SH-SY5Y (cell line): ENCODE data around the gene NEUROG1.

Experiments used
- GATA2 ChIP-seq: IDR thresholded peaks from 2 replicates; pipeline ENCODE4 v1.6.1; 2011; ENCODE audit warnings: mild to moderate bottlenecking, low read depth, low read length
- GATA3 ChIP-seq: IDR thresholded peaks from 2 replicates; pipeline ENCODE4 v1.6.1; 2011; ENCODE audit warnings: low read depth, mild to moderate bottlenecking, low read length, moderate library complexity

The NEUROG1 gene

DNA sequence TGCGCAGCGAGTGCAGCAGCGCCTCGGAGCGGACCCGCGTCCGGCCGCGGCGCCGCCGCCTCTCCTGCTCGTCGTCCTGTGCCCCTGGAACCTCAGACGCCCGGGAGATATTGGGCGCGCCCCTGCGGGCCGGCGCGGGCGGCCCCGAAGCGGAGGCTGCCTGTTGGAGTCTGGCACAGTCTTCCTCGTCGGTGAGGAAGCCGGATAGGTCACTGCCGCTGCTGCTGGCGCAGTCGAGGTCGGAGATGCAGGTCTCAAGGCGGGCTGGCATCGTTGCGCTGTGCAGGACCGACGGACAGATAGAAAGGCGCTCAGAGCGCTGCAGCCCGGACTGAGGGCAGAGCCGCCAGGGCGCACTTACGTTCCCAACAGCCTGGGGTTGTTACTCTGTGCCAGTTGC, 344 bp downstream of the NEUROG1 start:
- TF ChIP-seq GATA2 (no peak), GATA3 (no peak)

DNA sequence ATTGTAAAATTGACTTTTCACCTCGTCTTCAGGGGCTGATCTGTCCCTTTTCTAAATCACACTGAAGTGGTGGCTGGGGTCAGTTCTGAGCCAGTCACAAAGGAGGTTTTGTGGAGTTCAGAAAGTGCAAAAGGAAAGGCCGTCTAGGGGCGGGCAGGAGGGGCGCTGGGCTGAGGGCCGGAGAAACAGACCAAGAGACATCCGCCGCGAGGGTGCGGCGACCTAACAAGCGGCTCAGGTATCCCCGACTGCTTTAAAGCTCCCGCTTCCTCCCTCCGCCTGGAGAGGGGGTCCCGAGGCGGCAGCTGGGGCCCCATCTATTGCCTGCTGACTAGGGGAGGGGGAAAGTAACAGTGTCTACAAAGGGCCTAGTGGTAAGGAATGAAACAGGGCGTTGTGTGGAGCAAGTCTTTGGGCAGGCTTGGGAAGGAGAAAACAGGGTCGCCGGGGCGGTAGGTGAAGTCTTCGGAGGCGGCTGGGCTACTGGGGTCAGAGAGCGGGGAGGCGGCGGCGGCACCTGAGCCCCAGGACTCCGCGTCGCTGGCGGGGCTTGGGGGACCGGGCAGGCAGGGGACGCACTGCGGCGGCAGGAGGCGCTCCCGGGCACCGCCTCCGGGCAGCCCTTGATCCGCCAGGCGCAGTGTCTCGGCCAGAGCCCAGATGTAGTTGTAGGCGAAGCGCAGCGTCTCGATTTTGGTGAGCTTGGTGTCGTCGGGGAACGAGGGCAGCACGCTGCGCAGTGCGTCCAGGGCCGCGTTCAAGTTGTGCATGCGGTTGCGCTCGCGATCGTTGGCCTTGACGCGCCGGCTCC, 950 bp downstream of the NEUROG1 start:
- no peak for TF ChIP-seq GATA3
- TF ChIP-seq GATA2, result no peak

DNA sequence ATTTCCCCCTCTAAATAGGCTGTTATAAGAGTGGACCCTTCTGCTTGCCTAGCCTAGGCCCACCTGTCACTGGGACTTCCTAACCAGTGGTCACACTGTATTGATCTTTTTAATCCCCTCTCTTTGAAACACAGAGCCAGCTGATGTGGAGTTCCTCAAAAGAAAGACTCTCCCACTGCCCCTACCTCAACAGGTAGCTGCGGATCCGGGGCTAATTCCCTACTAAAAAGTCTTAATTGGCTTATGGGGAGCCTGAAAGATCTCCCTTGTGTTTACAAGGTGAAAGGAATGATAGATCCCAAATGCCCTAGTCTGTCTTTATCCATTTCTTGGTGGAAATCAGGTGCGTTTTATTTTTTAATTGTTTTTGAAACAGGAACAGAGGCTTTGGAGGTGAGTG, 2.0 kb downstream of the NEUROG1 start:
- TF ChIP-seq GATA3 (no peak), GATA2 (no peak)

DNA sequence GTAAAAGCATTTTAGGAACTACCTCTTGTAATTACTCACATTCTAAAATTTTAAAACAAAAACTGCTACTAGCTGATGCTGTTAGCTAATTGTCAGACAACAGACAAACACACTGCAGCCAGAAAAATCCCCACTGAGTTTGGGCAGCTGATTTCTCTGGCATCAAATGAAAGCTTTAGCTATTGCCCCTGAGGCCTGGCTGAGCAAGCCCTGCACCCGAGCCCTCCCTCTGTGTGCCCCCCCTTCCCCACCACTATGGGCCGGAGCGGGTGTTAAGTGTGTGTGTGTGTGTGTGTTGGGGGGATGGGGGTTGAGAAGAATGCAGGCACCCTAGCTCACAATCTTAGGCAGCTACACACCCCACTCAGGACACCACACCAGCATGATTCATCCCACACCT, 2.4 kb downstream of the NEUROG1 start:
- TF ChIP-seq GATA3 (no peak), GATA2 (no peak)

DNA sequence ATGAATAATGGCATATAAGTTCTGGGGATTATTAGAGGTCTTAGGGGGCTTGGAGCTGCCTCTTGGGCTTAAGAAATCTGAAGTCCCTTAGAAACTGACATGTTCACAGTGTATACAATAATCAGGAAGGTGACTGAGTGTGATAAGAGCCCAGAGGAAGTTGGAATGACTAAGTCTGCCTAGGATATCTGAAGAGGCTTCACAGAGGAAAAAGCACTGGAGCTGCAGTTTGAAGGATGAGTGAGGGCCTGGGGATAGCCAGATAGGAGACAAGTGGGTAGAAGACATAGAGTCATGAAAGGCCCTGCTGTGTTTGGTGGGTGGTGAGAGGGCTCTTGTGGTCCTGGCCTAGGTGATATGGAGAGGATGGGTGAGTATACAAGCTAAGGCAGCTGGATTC, 8.8 kb downstream of the NEUROG1 start:
- TF ChIP-seq GATA3 (no peak), GATA2 (no peak)

DNA sequence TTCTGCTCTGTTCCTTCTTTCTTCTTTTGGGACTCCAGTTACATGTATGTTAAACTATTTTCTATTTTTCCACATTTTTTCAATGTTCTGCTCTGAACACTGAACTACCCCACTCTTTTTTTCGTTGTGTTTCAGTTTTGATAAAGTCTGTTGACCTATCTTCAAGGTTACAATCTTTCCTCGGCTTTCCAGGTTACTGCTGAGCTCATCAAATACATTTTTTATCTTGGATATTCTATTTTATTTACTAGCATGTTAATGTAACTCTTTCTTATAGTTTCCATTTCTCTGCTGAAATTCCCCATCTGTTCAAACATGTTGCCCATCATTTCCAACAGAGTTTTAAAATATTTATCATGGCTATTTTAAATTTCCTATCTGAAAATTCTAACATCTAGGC, 13.8 kb downstream of the NEUROG1 start:
- TF ChIP-seq GATA3 (no peak), GATA2 (no peak)

DNA sequence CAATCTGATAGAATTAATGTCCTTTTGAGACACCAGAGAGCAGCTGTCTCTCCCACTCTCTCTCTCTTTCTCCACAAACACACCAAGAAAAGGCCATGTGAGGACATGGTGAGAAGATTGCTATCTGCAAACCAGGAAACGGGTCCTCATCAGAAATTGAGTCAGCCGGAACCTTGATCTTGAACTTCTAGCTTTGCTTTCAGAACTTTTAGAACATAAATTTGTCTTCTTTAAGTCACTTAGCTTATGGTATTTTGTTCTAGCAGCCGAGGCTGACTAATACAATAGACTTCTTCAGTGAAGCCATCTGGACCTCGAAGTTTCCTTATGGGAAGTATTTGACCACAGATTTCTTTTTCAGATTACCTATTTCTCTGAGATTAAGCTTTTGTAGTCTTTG, 18.1 kb downstream of the NEUROG1 start:
- TF ChIP-seq GATA3 (no peak), GATA2 (no peak)

DNA sequence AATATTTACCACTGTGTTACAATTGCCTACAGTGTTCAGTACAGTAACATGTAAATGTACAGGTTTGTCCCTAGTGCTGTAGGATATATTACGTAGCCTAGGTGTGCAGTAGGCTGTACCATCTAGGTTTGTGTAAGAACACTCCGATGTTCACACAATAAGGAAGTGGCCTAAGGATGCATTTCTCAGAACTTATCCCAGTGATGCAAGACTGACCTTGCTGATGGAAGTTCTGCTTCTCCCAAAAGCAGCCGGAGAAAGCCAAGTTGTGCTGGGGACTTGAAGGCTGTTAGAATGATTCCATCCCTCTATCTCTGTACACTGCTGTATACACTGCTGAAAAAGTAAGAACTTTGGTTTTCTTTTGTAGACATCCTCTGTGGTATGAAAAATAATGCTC, 21.6 kb downstream of the NEUROG1 start:
- no peak for TF ChIP-seq GATA3
- TF ChIP-seq GATA2, result no peak

DNA sequence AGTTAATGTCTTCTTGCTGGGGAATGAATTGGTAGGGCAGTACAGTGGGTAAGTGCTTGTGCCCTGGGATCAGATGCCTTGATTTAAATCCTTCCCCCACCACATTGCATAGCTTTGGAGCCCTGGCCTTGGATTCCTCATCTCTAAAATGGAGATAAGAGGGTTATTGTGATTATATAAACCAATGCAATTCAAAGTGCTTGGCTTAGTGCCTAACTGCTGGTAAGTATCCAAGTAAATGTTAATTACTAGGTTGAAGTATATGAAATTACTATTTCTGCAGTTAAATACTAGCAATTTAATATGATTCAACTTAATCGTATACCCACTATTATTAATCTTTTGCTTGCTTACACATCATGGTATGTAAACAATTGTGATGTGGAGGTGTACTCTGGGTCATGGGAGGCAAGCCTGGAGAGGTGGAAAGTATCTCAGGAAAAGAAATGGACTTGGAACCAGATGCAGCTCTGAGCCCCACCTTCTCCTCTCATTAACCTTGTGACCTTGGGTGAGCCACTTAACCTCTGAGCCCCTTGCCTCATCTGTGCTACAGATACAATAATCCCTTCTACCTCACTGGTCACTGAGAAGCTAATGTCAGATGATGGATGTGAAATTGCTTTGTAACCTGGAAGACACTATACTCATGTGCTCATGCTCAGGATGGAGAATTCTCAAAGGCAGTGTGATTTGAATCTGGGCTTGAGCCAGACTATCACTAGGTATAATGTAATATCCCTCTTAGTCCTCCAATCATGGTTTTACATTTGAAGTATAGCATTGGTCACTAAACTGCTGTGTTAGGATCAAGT, 23.8 kb downstream of the NEUROG1 start:
- no peak for TF ChIP-seq GATA3
- no peak for TF ChIP-seq GATA2

DNA sequence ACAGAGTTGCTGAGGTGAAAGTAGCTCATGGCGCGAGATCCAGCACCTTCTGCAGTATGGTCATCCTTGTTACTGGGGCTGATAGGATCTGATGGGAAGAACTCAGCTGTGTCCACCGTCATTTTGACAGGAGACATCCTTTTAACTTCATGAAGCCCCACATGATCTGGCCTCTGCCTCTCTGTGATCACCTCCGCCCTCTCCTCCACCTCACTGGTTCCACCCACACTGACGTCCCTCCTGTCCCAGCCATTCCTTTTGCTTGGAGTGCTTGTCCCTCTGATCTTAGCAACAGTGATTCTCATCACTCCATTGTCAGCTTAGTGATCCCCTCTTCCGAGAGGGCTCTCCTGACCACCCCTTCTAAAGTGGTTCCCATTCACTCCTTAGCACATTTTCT, 25.8 kb downstream of the NEUROG1 start:
- TF ChIP-seq GATA2, result no peak
- TF ChIP-seq GATA3, result no peak

DNA sequence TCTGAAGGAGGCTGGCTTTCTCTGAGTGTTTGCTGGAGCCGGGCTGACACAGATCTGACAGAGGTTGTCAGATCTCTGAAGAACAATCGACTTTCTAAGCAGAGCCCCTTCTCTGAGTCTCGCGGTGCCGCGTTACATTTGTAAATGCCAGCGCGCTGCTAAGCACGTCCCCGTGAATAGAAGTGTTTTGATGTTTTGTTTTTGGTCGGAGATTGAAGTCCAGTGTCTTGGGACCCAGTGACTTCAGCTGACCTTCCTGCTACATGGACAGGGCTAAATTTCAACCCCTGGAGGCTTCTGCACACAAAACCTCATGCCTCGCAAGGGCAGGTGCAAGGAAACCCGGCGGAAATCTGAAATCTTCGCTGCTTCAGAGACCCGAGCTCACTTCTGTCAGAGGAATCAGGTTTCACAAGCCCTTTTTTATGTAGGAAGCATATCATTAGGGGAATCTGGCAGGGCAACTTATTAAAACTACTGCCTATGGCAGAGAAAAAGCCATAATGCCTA, 27.2 kb downstream of the NEUROG1 start:
- no peak for TF ChIP-seq GATA3
- no peak for TF ChIP-seq GATA2

DNA sequence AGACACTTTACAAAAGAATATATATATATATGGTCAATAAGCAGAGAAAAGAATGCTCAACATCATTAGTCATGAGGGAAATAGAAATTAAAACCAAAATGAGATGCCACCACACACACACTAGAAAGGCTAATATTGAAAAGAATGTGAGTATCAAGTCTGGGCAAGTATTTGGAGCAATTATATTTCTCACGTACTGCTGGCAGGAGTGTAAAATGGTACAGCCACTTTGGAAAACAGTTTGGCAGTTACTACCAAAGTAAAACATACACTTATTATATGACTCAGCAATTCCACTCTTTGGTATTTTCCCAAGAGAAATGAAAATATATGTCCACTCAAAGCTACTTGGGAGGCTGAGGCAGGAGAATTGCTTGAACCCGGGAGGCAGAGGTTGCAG, 29.8 kb downstream of the NEUROG1 start:
- no peak for TF ChIP-seq GATA2

DNA sequence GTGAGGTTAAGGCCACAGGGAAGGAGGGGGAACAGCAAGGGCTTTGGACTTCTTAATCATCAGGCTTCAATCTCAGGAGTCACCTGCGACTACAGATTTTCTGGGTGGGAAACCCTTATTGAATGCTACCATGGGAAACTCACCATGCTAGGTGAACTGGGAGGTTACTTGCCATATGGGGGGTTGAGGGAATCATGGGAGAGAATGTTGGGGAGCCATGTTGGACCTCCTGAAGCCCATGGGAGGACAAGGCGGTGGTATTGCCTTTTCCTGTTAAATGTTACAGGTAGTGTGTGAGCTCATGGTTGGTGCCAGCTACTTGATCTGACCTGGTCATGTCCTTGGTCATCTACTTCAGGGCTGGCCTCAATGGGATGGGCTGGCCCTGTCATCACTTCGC, 31.4 kb downstream of the NEUROG1 start:
- TF ChIP-seq GATA3 (no peak), GATA2 (no peak)

DNA sequence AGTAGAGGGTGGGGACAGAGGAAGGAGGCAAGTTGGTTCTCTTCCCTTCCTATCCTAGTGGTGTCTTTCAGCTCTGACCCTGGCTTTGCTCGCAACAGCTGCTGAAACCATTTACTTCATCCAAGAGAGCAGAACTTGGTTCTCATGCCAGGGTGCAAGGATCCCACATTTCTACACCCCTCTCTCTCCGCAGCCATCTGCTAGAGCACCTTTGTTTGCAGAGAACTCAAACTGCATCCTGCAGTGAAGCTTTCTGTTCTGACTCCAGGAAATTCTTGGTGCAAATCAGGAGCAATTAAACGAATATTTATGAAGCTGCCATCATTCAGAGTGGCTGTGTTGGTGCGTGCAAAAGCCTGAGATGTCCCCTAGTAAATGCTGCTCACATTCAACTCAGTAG, 31.9 kb downstream of the NEUROG1 start:
- TF ChIP-seq GATA2 (no peak), GATA3 (no peak)
